ENCODE measurements around the gene COQ10B.
"Not testable (repeated sequence)": the region's sequence is repeated elsewhere in the genome, so short reads cannot be mapped to it uniquely, and the experiment has no call there.

COQ10B gene

GRCh38 chr2:197446844-197447243 is 6.5 kb upstream of the COQ10B start:
- no peak for TF ChIP-seq SNAI2 (CRISPR knock-in tag; IDR thresholded peaks at IDR 0.05)
- no peak for TF ChIP-seq ESRRG (CRISPR knock-in tag; IDR thresholded peaks at IDR 0.05)
- TF ChIP-seq POU6F1 (CRISPR knock-in tag; IDR thresholded peaks at IDR 0.05; ENCODE audit: borderline replicate concordance, low read depth), result no peak
- no peak for TF ChIP-seq CSDC2 (CRISPR knock-in tag; IDR thresholded peaks at IDR 0.05)
- TF ChIP-seq ZFP3 (CRISPR knock-in tag; IDR thresholded peaks at IDR 0.05), result no peak
- TF ChIP-seq ZFP30 (CRISPR knock-in tag; IDR thresholded peaks at IDR 0.05), result no peak
- no peak for TF ChIP-seq TSHZ2 (CRISPR knock-in tag; IDR thresholded peaks at IDR 0.05)
- no peak for TF ChIP-seq CREB5 (CRISPR knock-in tag; IDR thresholded peaks at IDR 0.05; ENCODE audit: low read depth)
- no peak for TF ChIP-seq BACH2 (CRISPR knock-in tag; IDR thresholded peaks at IDR 0.05; ENCODE audit: borderline replicate concordance)
- no peak for TF ChIP-seq RARB (CRISPR knock-in tag; IDR thresholded peaks at IDR 0.05)
- TF ChIP-seq ZNF565 (CRISPR knock-in tag; conservative IDR thresholded peaks at IDR 0.05; ENCODE audit: low read depth), result no peak
- no peak for TF ChIP-seq ZNF8 (CRISPR knock-in tag; IDR thresholded peaks at IDR 0.05)
- TF ChIP-seq ARNTL (CRISPR knock-in tag; IDR thresholded peaks at IDR 0.05; ENCODE audit: borderline replicate concordance, low read depth), result no peak
- no peak for ATAC-seq

GRCh38 chr2:197450465-197450864 is 2.9 kb upstream of the COQ10B start:
- TF ChIP-seq ESRRG (CRISPR knock-in tag; IDR thresholded peaks at IDR 0.05), result no peak
- ATAC-seq, result no peak

- not testable (repeated sequence) for ATAC-seq
Observed at GRCh38 chr2:197450935-197451358, 2.4 kb upstream of the COQ10B start.

- peak; percentile 41 for ATAC-seq
- TF ChIP-seq TCF4 (CRISPR knock-in tag; IDR thresholded peaks at IDR 0.05; ENCODE audit: borderline replicate concordance) (no peak), TSHZ2 (CRISPR knock-in tag; IDR thresholded peaks at IDR 0.05) (no peak), SNAI2 (CRISPR knock-in tag; IDR thresholded peaks at IDR 0.05) (no peak), ZFP3 (CRISPR knock-in tag; IDR thresholded peaks at IDR 0.05) (no peak), PPARA (CRISPR knock-in tag; IDR thresholded peaks at IDR 0.05; ENCODE audit: borderline replicate concordance) (no peak), CREB5 (CRISPR knock-in tag; IDR thresholded peaks at IDR 0.05; ENCODE audit: low read depth) (no peak), CSDC2 (CRISPR knock-in tag; IDR thresholded peaks at IDR 0.05) (no peak), ESRRG (CRISPR knock-in tag; IDR thresholded peaks at IDR 0.05) (no peak), BACH2 (CRISPR knock-in tag; IDR thresholded peaks at IDR 0.05; ENCODE audit: borderline replicate concordance) (no peak), OSR1 (CRISPR knock-in tag; IDR thresholded peaks at IDR 0.05) (no peak), GLIS3 (CRISPR knock-in tag; IDR thresholded peaks at IDR 0.05) (no peak), ZNF565 (CRISPR knock-in tag; conservative IDR thresholded peaks at IDR 0.05; ENCODE audit: low read depth) (no peak), POU6F1 (CRISPR knock-in tag; IDR thresholded peaks at IDR 0.05; ENCODE audit: borderline replicate concordance, low read depth) (no peak), PATZ1 (CRISPR knock-in tag; IDR thresholded peaks at IDR 0.05; ENCODE audit: borderline replicate concordance) (no peak)
Observed at GRCh38 chr2:197452754-197453122, 614 bp upstream of the COQ10B start.
